Prostate gland (tissue), 2 donors: ENCODE results near the gene ENOX1. TPM values are rescaled to one million over a fixed set of nuclear protein-coding genes. Genes with fewer than 3 reads are reported as not detected.
A peak's percentile ranks its signal among the peaks of the same experiment; 100 is the strongest.

Experiments
- DNase-seq: peaks from one replicate; pipeline ENCODE4 v3.0.0-alpha.2; 2019; ENCODE audit warnings: low spot score
- H3K27ac ChIP-seq, 2 donors: fragments of 200-600 bp; sonication (generic); 2 replicates each; pipeline ENCODE4 v1.5.1; 2017 to 2019
- H3K27me3 ChIP-seq: fragments of 200-600 bp; sonication (generic); replicated peaks from 2 replicates; pipeline ENCODE4 v1.5.1; 2019; ENCODE audit not compliant: insufficient read depth
- H3K36me3 ChIP-seq, 2 donors: fragments of 200-600 bp; sonication (generic); 1 replicate in 1 of 2; 2 replicates in 1 of 2; pipeline versions ENCODE4 v1.5.1 to v1.8.1; 2017 to 2019
- H3K4me1 ChIP-seq: fragments of 200-600 bp; sonication (generic); replicated peaks from 2 replicates; pipeline ENCODE4 v1.5.1; 2019
- H3K4me3 ChIP-seq, 2 donors: fragments of 200-600 bp; sonication (generic); 2 replicates each; pipeline ENCODE4 v1.5.1; 2017 to 2019
- H3K9me3 ChIP-seq: fragments of 200-600 bp; sonication (generic); 2 replicates; pipeline ENCODE4 v1.5.1; 2017
- CTCF ChIP-seq, 4 experiments: fragments of 200-600 bp in 2 of 4; fragments of 450-650 bp in 2 of 4; sonication (generic) in 2 of 4; IDR thresholded peaks; 1 replicate in 3 of 4; 2 replicates in 1 of 4; pipeline ENCODE4 v1.5.1; 2016 to 2019; ENCODE audit warnings: antibody characterized with exemption in 4 of 4, mild to moderate bottlenecking in 2 of 4, moderate library complexity in 2 of 4
- POLR2A ChIP-seq: fragments of 450-650 bp; IDR thresholded peaks from one replicate; pipeline ENCODE4 v1.6.1; 2016; ENCODE audit warnings: antibody characterized with exemption, mild to moderate bottlenecking
- POLR2AphosphoS5 ChIP-seq: sonication (generic); formaldehyde crosslinking; IDR thresholded peaks from one replicate; pipeline ENCODE4 v1.6.1; 2017; ENCODE audit warnings: antibody characterized with exemption
- WGBS: methylation state at CpG from one replicate; pipeline ENCODE4 v1.1.5; 2018; 5-methylcytosine and 5-hydroxymethylcytosine counted together
- intact Hi-C: fragments of 100-400 bp; cut with DNase I; formaldehyde crosslinking; loops from one replicate; pipeline ENCODE4 v1.14.2; 2022
- total RNA-seq, 2 donors: library from RNA; depleted of rRNA; stranded (reverse); fragments of >200 nt; gene quantifications; one replicate each; pipeline ENCODE4 v1.1.0, GENCODE V29; 2016

ENOX1 gene
- total RNA-seq, 2 donors from 2014 or later = 4.5 to 5.3 TPM

- H3K27me3 ChIP-seq = no peaks in the 10 kb centered on the region
- TF ChIP-seq POLR2A (no peak), POLR2AphosphoS5 (no peak), CTCF (IDR thresholded peaks at IDR 0.05) (no peak)
- H3K4me1 ChIP-seq = no peaks in the 10 kb centered on the region
- intact Hi-C loops = loop anchor here (10.0 kb wide), 1 partner anchor 1210 kb away; no protein-coding TSS in a partner anchor
- no peak overlapping the region for H3K4me3 ChIP-seq
- no peaks in the 10 kb centered on the region for H3K36me3 ChIP-seq
- peak; percentile 15 for DNase-seq
- no peak overlapping the region for H3K27ac ChIP-seq
- H3K9me3 ChIP-seq = no peaks in the 10 kb centered on the region
- WGBS = 27% methylated on average over 3 of the region's 3 CpGs
Observed at GRCh38 chr13:43805071-43805468, 18.3 kb upstream of the ENOX1 start.

DNA sequence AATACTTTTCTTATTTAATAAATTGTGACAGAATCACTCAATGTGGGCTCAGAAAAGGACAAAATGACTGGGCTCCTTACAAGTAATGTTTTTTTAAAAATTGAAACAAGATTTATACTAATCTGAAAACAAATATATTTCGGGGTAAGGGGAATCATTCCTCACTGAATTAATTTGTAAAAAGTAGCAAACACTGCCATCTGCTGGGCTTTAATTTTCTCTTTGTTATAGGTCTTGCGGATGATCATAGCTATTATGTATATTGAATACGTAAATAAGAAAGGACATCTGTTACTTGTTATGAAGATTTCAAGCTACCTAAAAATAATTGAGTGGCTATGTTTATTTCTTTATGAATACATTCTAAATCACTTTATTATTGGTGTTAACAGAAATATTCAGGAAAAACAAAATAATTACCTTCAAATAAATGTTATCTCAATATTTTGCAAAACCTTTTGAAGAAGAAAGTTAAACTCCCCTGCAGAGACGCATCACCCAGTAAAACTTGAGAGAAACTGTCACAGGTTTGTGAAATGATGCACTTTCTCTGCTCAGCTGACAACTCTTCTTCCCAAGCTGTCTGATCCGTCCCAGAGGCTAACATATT, 17.8 kb upstream of the ENOX1 start:
- DNase-seq = peak; percentile 66
- intact Hi-C loops = loop anchor here (5.0 to 10.0 kb wide), 3 partner anchors 722 to 1210 kb away; no protein-coding TSS in a partner anchor
- no peaks in the 10 kb centered on the region for H3K36me3 ChIP-seq
- H3K27ac ChIP-seq = no peak overlapping the region
- no peak overlapping the region for H3K4me3 ChIP-seq
- 18% methylated on average over 5 of the region's 5 CpGs for WGBS
- H3K27me3 ChIP-seq = no peaks in the 10 kb centered on the region
- no peaks in the 10 kb centered on the region for H3K9me3 ChIP-seq
- no peaks in the 10 kb centered on the region for H3K4me1 ChIP-seq
- TF ChIP-seq CTCF (IDR thresholded peaks at IDR 0.05) (peak; percentile 53 to 80 (median 74)), POLR2AphosphoS5 (no peak)

DNA sequence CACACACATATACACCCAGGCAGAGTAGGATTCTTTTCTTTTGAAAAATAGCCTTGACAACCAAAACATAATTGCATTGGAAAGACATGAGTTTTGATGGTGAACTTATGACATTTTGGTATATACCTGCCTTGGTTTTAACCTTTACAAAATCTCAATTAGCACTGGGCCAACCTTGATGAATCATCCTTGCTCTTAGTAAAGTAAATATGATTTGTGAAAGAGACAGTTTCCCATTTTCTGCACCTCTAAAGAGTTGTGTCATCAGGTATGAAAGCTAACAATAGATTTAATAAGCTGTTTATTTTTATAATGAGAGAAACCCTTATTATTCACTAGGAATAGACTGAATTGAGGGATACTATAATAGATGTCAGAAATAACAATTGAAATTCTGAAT, 15.7 kb upstream of the ENOX1 start:
- no peaks in the 10 kb centered on the region for H3K27me3 ChIP-seq
- no peak for TF ChIP-seq POLR2AphosphoS5
- TF ChIP-seq CTCF (IDR thresholded peaks at IDR 0.05) = no peak
- no peak for TF ChIP-seq POLR2A
- no peak overlapping the region for H3K27ac ChIP-seq
- no peaks in the 10 kb centered on the region for H3K36me3 ChIP-seq
- H3K4me1 ChIP-seq = no peaks in the 10 kb centered on the region
- H3K9me3 ChIP-seq = no peaks in the 10 kb centered on the region
- no peak overlapping the region for H3K4me3 ChIP-seq
- intact Hi-C loops = loop anchor here (5.0 to 10.0 kb wide), 3 partner anchors 720 to 1208 kb away; no protein-coding TSS in a partner anchor
- no peak for DNase-seq

- Histone ChIP-seq H3K36me3 (no peaks in the 10 kb centered on the region), H3K27ac (no peak overlapping the region), H3K4me3 (no peak overlapping the region), H3K9me3 (no peaks in the 10 kb centered on the region), H3K4me1 (no peaks in the 10 kb centered on the region), H3K27me3 (no peaks in the 10 kb centered on the region)
- no peak for TF ChIP-seq POLR2A
- no peak for TF ChIP-seq POLR2AphosphoS5
- TF ChIP-seq CTCF (IDR thresholded peaks at IDR 0.05) = no peak
- 64% methylated on average over 3 of the region's 3 CpGs for WGBS
- no peak for DNase-seq
- intact Hi-C loops = loop anchor here (5.0 to 10.0 kb wide), 3 partner anchors 719 to 1206 kb away; no protein-coding TSS in a partner anchor
Observed at GRCh38 chr13:43800828-43801227, 14.1 kb upstream of the ENOX1 start.

DNA sequence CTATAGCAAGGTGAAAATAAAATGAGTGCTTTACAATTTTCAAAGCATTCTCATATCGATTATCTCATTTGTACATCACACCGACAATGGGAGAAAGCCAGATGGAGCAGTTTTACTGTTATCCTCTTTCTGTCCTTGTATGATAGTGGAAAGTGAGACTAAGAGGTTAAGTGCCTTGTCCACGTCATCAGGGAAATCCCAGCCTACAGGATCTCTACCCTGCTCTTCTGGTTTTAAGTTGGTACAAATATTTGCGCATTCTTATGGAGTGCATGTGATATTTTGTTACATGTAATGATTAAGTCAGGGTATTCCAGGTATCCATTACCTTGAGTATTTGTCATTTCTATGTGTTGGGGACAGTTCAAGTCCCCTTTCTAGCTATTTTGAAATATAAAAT, 12.4 kb upstream of the ENOX1 start:
- Histone ChIP-seq H3K27ac (no peak overlapping the region), H3K9me3 (no peaks in the 10 kb centered on the region), H3K4me3 (no peak overlapping the region), H3K36me3 (no peaks in the 10 kb centered on the region), H3K4me1 (no peaks in the 10 kb centered on the region), H3K27me3 (no peaks in the 10 kb centered on the region)
- 62% methylated on average over 4 of the region's 4 CpGs for WGBS
- intact Hi-C loops = no loop called here
- TF ChIP-seq CTCF (IDR thresholded peaks at IDR 0.05) = no peak
- TF ChIP-seq POLR2A = no peak
- TF ChIP-seq POLR2AphosphoS5 = no peak
- no peak for DNase-seq
